Hematopoietic multipotent progenitor cell treated with erythropoietin and hydrocortisone succinate and interleukin-3 and kit ligand, for 17 days (in vitro differentiated cells): ENCODE results near the gene SARS2.

Experiments
- DNase-seq: peaks from one replicate; pipeline ENCODE4 v3.0.0-alpha.2; 2015; ENCODE audit warnings: low spot score

SARS2 gene

GRCh38 chr19:38917921-38918491 lies 12.6 kb downstream of the SARS2 start:
- peak; percentile 31 for DNase-seq

GRCh38 chr19:38917516-38917915 lies 13.0 kb downstream of the SARS2 start:
- no peak for DNase-seq

- no peak for DNase-seq
Measured at GRCh38 chr19:38915329-38916321, 14.9 kb downstream of the SARS2 start.

- no peak for DNase-seq
Measured at GRCh38 chr19:38913958-38914357, 16.6 kb downstream of the SARS2 start.

- no peak for DNase-seq
Measured at GRCh38 chr19:38912600-38913514, 17.7 kb downstream of the SARS2 start.

- no peak for DNase-seq
Measured at GRCh38 chr19:38911388-38912001, 19.1 kb downstream of the SARS2 start.

GRCh38 chr19:38910488-38910887 lies 20.1 kb downstream of the SARS2 start:
- no peak for DNase-seq

GRCh38 chr19:38908911-38909310 lies 21.7 kb downstream of the SARS2 start:
- no peak for DNase-seq

- no peak for DNase-seq
Measured at GRCh38 chr19:38907670-38908069, 22.9 kb downstream of the SARS2 start.

- no peak for DNase-seq
Measured at GRCh38 chr19:38907227-38907626, 23.3 kb downstream of the SARS2 start.

GRCh38 chr19:38905620-38906019 lies 24.9 kb downstream of the SARS2 start:
- DNase-seq, result no peak

GRCh38 chr19:38904581-38905539 lies 25.7 kb downstream of the SARS2 start:
- no peak for DNase-seq

GRCh38 chr19:38901683-38902082 lies 28.9 kb downstream of the SARS2 start:
- no peak for DNase-seq

GRCh38 chr19:38900743-38901190 lies 29.8 kb downstream of the SARS2 start:
- DNase-seq, result peak; percentile 32

GRCh38 chr19:38900202-38900629 lies 30.3 kb downstream of the SARS2 start:
- DNase-seq, result no peak

- DNase-seq, result peak; percentile 100
Measured at GRCh38 chr19:38899447-38900201, 30.9 kb downstream of the SARS2 start, which contains the start of the genes NFKBIB and SIRT2. NFKBIB (plus strand) TSS chr19:38899969; CDS start chr19:38900033, 64 bp downstream. SIRT2 (minus strand) TSS chr19:38899618; CDS start chr19:38899521, 97 bp downstream.

GRCh38 chr19:38898788-38899446 lies 31.6 kb downstream of the SARS2 start:
- DNase-seq, result no peak

GRCh38 chr19:38894968-38895367 lies 35.6 kb downstream of the SARS2 start:
- no peak for DNase-seq

GRCh38 chr19:38893341-38893771 lies 37.2 kb downstream of the SARS2 start:
- no peak for DNase-seq
